ENCODE measurements around the gene LDAH. TPM values are rescaled to one million over a fixed set of nuclear protein-coding genes. Genes with fewer than 3 reads are reported as not detected.

The LDAH gene
- polyA plus RNA-seq, 2 of the 4 experiments (the other 2 are of a cell fraction) = 29.6 to 42.4 TPM

- H3K4me2 ChIP-seq = peak overlapping the region; percentile 84
- ATAC-seq (no peak), FAIRE-seq (no peak), DNase-seq (ENCODE audit: low read depth in 1 of 2, low spot score in 1 of 2) (no peak)
- peak overlapping the region; percentile 89 for H3K4me3 ChIP-seq
- peaks cover 12% of the 10 kb centered on the region; the same call in 2 of the 3 replicates for H3K4me1 ChIP-seq
- H3K27ac ChIP-seq = peak overlapping the region; percentile 94; a peak in 5 of 6 replicates
- CTCF ChIA-PET = interaction anchor here (0.6 to 12.0 kb wide), 61 partner anchors 10 to 326 kb away, joined by 3 to 195 read pairs (median 4); partner anchors contain the start of genes GDF7 and RHOB
- POLR2A ChIA-PET = interaction anchor here (0.8 to 7.0 kb wide), 8 partner anchors 10 to 255 kb away, joined by 3 to 73 read pairs (median 4); partner anchors contain the start of genes GDF7, LDAH and RHOB
- 82% methylated on average over 7 of the region's 7 CpGs for WGBS (ENCODE audit: missing lambda C conversion rate)
- no peaks in the 10 kb centered on the region for H3K9me3 ChIP-seq
- peak; percentile 64 for TF ChIP-seq MAFK (IDR thresholded peaks at IDR 0.05; ENCODE audit: partially characterized antibody)
- TF ChIP-seq, protein P1, sequence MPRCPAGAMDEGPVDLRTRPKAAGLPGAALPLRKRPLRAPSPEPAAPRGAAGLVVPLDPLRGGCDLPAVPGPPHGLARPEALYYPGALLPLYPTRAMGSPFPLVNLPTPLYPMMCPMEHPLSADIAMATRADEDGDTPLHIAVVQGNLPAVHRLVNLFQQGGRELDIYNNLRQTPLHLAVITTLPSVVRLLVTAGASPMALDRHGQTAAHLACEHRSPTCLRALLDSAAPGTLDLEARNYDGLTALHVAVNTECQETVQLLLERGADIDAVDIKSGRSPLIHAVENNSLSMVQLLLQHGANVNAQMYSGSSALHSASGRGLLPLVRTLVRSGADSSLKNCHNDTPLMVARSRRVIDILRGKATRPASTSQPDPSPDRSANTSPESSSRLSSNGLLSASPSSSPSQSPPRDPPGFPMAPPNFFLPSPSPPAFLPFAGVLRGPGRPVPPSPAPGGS (IDR thresholded peaks at IDR 0.05) = no peak
Observed at GRCh38 chr2:20651731-20652099, 171.2 kb downstream of the LDAH start.

DNA sequence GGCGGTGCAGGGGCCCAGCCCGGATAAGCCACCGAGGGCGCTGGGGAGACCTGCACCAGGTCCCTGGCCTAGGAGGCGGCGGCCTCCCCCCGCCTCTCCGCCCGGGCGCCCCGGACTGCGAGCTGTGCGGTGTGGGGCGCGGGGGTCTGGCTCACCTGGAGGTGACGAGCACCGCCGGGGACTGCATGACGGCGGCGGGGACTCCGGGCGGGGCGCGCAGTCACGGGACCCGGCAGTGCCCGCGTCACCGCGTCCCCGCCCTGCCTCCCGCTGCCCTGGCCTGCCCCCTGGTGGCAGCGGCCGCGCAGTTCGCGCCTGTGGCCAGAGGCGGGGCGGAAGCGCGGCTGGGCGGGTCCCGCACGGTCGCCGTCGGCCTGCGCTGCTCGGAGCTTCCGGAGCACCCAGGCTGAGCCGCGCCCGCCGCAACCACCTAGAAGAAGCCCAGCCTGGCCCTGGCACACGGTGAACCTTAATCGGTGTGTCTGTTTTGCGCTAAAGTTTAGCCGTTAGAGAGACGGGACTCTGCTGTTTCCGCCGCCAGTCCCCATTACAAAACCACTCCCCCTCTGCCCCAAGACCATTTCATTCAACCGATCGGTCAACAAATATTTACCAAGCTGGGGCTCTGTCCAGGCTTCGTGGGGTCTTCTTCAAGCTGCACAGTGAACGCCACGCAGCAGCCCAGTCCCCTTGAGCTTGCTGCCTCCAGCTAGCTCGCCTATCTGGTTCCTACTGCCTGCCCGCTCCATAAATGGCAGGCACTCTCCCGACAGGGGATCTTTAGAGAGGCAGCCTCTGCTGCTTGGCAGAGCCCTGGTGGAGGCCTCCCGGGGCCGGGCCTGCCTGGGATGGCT, 171.8 kb downstream of the LDAH start, which contains the start of gene HS1BP3:
TSS of gene HS1BP3 (minus strand) at position 222 of the 854 bp plus-strand sequence. CDS start at position 187, 35 bp downstream.
- H3K4me3 ChIP-seq = peak within 1 kb of the TSS; percentile 89
- peaks cover 12% of the 10 kb centered on the region; the same call in 2 of the 3 replicates for H3K4me1 ChIP-seq
- DNase-seq (ENCODE audit: low read depth in 1 of 2, low spot score in 1 of 2) = peak; percentile 82 to 85
- no peak for FAIRE-seq
- ChIA-PET CTCF (interaction anchor here (0.6 to 12.0 kb wide), 70 partner anchors 10 to 327 kb away, joined by 3 to 195 read pairs (median 4); partner anchors contain the start of genes GDF7 and RHOB), POLR2A (interaction anchor here (0.8 to 7.0 kb wide), 10 partner anchors 10 to 325 kb away, joined by 3 to 73 read pairs (median 3); partner anchors contain the start of genes GDF7, LDAH and RHOB)
- H3K9me3 ChIP-seq = no peaks in the 10 kb centered on the region
- 5% methylated on average over 60 of the region's 72 CpGs for WGBS (ENCODE audit: missing lambda C conversion rate)
- H3K27ac ChIP-seq = peak within 1 kb of the TSS; percentile 94
- H3K4me2 ChIP-seq = peak within 1 kb of the TSS; percentile 84
- no peak for TF ChIP-seq ZFP36 (IDR thresholded peaks at IDR 0.05; ENCODE audit: borderline replicate concordance, partially characterized antibody)
- TF ChIP-seq EP300 (IDR thresholded peaks at IDR 0.05) = no peak
- TF ChIP-seq NR3C1 (IDR thresholded peaks at IDR 0.05) = no peak
- TF ChIP-seq PHF8 (IDR thresholded peaks at IDR 0.05; ENCODE audit: borderline replicate concordance, low read depth) = peak; percentile 90
- TF ChIP-seq MYC (IDR thresholded peaks at IDR 0.05; ENCODE audit: borderline replicate concordance, low read length) = peak; percentile 83
- TF ChIP-seq CTCF (IDR thresholded peaks at IDR 0.05) = peak; percentile 99
- no peak for TF ChIP-seq FOXS1 (CRISPR knock-in tag; IDR thresholded peaks at IDR 0.05)
- no peak for TF ChIP-seq FOSL2 (IDR thresholded peaks at IDR 0.05)
- TF ChIP-seq FOSL2 (CRISPR knock-in tag; IDR thresholded peaks at IDR 0.05) = peak; percentile 49
- no peak for TF ChIP-seq HOXB13 (CRISPR knock-in tag; IDR thresholded peaks at IDR 0.05; ENCODE audit: low read depth)
- TF ChIP-seq MAX (IDR thresholded peaks at IDR 0.05) = peak; percentile 73
- TF ChIP-seq POLR2A (IDR thresholded peaks at IDR 0.05; ENCODE audit: low read length) = peak; percentile 92
- TF ChIP-seq BHLHE40 (IDR thresholded peaks at IDR 0.05; ENCODE audit: low read depth, low read length) = peak; percentile 86
- TF ChIP-seq CBX2 (IDR thresholded peaks at IDR 0.05; ENCODE audit: borderline replicate concordance, low read depth) = no peak
- no peak for TF ChIP-seq MAFK (IDR thresholded peaks at IDR 0.05; ENCODE audit: partially characterized antibody)
- TF ChIP-seq FOSB (CRISPR knock-in tag; IDR thresholded peaks at IDR 0.05) = no peak
- TF ChIP-seq SMC3 (IDR thresholded peaks at IDR 0.05) = peak; percentile 87
- peak; percentile 53 to 84 for TF ChIP-seq RAD21 (conservative IDR thresholded peaks at IDR 0.05 in 1 of 2, IDR thresholded peaks at IDR 0.05 in 1 of 2)
- peak; percentile 45 to 87; a peak in 4 of 5 replicates for TF ChIP-seq JUN (IDR thresholded peaks at IDR 0.05)
- 0 out of 2 replicates have a peak, but pooled peaks have one; percentile 84 for TF ChIP-seq MAZ (IDR thresholded peaks at IDR 0.05; ENCODE audit: borderline replicate concordance, low read depth, low read length)
- no peak for TF ChIP-seq HOXA7 (CRISPR knock-in tag; IDR thresholded peaks at IDR 0.05)
- no peak for TF ChIP-seq CBX8 (IDR thresholded peaks at IDR 0.05)
- TF ChIP-seq, protein P1 (IDR thresholded peaks at IDR 0.05) = peak; percentile 60; the same call in 1 of the 3 replicates
- ATAC-seq = peak; percentile 82 to 97

Data from A549 (cell line).